HG03571 (cell line): ENCODE results near the gene TEPSIN.

ENCODE experiments used
- ATAC-seq: cut with Tn5 transposase; IDR thresholded peaks from one replicate; pipeline ENCODE4 v1.9.1; 2021; ENCODE audit not compliant: unreplicated experiment

Gene TEPSIN

DNA sequence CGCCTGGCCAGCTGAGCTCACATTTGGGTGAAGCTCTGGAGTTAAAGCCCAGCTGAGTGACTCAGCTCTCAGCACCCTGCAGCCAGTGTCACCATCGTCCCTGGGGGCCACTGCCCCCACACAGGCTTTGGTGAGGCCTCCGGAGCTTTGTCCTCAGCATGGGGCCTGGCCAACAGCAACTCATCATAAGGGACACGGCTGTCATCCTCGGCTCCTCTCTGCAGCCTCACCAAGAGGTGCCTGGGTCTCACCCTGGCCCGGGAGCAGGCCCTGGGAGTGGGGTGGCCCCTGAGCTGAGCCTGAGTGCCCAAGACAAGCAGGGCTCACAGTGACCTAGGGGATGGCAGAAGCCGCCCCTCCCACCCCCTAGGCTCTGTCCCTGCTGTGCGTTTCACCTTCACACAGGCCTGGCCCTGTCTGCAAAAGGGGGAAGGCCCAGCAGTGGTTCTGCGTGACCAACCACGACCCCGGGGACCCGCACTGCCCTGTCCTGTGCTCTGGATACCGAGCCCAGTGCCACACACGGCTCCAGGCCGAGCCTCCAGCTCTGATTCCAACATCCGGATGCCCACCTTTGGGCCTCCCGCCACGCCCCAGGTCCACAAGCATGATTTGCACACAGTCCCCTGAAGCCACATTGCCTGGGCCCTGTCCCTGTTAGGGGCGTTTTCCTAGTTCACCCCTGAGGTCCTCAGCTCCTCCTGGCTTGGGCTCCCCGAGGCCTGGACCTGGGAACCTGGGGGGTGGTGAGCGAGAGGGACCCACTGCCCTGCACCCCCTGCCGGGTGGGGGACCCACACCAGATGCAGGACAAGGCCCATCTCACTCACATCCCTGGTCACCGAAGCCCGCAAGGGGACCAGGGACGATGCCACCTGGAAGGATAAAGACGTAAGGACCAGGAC, 51.0 kb downstream of the TEPSIN start:
- ATAC-seq, result no peak

DNA sequence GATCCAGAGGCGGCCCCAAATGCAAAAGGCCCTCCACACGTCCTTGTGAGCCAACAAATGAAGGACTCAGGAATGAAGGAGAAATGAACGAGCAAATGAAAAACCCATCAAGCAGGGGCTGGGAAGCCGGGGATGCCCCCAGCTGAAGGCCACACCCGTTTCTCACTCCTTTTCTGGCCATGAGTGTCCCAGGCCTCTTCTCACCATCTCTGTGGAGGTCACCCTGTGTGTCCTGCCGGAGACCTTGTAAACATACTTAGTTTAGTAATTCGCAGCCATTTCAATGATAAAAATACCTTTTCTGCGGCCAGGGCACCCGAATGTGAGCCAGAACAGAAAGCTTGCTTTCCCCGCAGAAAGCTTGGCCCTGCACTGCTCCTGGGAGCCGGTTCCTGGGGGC, 51.7 kb downstream of the TEPSIN start:
- no peak for ATAC-seq

DNA sequence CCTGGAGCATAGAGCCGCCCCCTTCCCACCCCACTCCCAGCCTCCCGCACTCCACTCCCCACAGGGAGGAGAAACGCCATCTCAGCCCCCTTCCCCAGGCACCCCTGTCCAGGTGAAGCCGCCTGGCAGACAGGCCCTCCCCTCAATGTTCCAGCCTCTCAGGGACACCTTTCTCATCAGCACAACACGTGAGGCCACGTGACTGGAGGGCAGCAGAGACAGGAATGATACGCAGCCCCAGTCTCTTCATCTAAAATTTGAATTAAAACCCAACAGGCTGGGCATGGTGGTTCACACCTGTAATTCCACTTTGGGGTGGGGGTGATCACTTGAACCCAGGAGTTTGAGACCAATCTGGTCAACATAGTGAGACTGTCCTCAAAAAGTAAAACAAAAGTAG, 52.7 kb downstream of the TEPSIN start:
- no peak for ATAC-seq

DNA sequence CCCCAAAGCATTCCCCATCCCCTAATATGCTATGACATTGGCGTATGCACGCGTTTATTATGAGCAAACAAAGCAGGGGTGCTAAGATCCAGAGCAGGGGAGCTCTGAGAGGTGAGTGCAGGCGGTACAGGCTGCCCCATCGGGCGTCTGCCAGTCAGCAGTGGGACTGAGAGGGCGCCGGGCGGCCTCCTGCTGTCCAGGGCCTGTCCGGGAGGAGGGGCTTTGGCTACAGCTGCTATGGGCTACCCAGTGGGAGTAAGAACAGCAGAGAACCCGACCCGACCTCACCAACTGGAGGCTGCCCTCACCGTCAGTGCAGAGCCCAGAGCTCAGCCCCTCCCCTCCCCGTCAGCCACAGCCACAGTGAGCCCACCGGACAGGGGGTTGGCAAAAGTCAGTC, 54.3 kb downstream of the TEPSIN start:
- ATAC-seq, result no peak

DNA sequence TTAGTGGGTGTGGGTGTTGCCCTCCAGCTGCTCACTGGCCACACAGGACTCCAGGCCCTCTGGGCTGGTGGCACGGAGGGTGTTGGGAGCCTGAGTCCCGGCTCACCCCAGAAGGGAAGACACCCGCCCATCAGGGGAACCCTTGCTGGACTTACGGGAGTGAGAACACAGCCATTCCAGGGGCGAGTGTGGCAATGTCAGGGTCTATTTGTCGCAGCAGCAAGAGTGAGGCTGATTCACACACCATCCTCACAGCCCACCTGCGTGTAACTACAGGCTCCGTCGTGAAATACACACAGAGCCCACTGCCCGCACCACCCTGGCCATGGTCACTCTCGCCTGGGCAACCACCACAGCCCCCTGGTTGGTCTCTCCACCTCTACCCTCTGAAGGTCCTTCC, 55.0 kb downstream of the TEPSIN start:
- ATAC-seq, result no peak

DNA sequence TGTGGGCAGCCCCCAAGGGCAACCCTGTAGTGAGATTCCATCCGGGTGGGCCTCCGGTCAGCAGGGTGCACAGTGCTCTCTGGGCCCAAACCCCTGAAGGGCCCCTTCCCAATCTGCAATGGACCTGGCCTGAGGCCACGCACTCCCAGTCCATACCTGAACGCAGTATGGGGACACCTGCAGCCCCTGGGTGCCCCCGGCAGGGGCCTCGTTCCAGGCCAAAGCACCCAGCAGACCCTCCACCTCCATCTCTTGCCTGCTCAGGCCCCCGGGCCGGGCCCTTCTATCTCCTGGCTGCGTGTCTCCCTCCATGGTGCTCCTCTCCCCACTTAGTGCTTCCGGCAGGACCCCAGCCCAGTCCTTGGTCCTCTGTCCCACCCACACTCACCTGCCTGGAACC, 55.5 kb downstream of the TEPSIN start:
- no peak for ATAC-seq

DNA sequence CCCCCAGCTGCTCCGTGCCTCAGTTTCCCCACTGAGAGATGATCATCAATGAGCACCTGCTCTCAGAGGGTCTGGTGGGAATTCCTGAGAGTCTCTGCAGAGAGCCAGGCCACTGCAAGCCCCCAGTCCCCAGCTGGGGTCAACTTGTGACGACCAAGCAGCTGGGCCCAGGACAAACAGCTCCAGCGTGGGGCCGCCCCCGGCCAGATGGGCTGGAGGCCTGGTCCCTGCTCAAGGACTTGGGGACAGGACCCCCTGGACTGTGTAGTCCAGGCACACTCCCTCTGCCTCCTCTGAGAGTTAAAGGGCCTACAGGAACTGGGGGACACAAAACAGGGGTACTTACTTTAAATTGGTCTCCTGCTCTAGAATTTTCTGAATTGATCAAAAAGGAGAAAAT, 56.3 kb downstream of the TEPSIN start:
- ATAC-seq, result no peak

DNA sequence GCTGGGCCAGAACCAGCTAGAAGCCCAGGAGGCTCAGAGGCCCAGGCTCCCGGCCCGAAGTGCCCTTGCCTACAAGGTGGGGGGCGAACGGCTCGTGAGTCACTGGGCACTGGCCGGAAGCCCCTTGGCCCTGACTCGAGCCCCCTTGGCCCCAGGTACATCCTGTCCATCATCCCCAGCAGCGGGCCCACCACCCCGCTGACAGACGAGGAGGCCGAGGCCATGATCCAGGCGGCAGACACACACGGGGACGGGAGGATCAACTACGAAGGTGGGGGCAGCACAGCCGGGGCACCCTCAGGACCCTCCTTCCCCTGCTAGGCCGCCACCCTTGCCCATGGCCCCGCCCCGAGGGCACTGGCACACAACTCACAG, 57.1 kb downstream of the TEPSIN start:
- no peak for ATAC-seq

DNA sequence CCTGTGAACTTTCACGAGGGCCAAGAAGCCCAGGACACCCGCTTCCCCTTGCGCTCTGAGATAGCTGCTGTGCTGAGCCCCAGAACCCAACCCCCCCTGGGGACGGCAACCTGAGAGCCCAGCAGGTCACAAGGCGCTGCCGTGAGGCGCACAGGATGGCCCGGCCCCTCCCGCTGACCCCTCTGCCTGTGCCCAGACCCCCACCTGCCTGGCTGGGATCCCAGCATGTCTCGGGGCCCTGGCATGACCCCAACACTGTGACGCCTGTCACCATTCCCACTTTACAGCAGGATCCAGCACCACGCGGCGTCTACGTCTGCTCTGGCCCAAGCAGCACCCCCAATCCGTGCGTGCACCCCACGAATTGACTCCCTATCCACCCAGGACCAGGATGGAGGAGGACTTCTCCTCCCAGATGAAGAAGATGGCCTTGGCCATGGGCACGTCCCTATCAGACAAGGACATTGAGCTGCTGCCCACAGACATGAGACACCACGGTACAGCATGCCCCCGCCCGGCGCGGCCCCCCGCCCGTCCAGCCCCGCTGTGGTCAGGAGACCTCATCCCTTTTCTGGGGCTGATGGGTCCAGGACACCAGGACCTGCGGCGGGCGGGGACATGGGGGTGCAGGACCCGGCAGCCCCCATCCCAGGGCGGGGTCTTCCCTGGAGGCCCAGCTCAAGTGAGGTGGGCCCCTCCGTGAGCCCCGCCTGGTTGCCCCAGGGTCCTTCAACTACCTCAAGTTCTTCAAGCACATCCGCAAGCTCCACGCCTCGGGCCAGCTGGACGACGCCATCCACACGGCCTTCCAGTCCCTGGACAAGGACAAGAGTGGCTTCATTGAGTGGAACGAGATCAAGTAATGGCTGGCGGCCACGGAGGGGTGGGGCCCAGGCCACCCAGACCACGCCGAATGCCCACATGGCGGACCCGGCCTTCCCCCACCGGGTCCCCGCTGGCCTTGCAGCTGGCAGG, 57.7 kb downstream of the TEPSIN start:
- ATAC-seq, result no peak

DNA sequence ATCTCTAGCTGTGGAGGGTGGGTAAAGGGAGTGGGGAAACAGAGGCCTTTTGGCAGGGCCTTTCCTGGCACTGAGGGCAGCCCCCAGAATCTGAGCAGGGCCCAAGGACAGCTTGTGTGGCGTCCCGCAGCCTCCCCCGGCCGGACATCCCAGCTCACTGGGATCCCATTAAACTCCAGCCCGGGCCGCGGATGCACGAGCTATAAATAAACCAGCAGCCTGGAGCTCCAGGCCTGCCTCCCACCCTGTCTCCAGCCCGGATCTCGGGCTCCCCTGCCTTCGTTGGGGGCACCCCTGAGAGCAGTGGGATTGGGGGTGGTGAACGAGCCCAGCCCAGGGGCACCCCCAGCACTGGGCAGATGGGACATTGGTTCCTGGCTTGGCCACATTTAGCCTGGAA, 59.0 kb downstream of the TEPSIN start:
- no peak for ATAC-seq

DNA sequence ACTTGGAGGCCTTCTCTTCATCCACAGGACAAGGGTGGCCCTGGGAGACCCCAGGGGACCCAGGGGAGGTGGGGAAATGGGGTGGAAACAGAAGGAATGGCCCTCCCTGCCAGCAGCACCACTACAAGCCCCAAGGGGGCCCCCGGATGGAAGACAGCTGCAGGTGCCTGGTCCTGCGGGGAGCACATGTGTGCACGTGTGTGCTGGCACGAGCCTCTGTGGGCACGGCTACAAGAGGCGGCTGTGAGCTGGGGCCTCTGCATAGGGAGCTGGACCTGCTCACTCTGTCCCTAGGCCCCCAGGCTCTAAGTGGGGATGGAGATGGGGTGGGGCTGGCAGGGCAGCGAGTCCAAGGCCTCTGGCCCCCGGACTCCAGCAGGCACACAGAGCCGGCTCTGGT, 59.6 kb downstream of the TEPSIN start:
- no peak for ATAC-seq
